Smooth muscle cell (in vitro differentiated cells): Measurements from ENCODE around the gene C5AR1. TPM values are rescaled to one million over a fixed set of nuclear protein-coding genes. Genes with fewer than 3 reads are reported as not detected.

Source experiments
- DNase-seq: peaks from one replicate; lab custom pipeline; 2025; ENCODE audit not compliant: unreplicated experiment; lab: John Stamatoyannopoulos, UW
- H2AFZ ChIP-seq: fragments of 200-600 bp; sonication (generic); 2 replicates; pipeline ENCODE4 v1.6.0; 2016; ENCODE audit warnings: antibody characterized with exemption, low read depth, mild to moderate bottlenecking
- H3F3A ChIP-seq: fragments of 200-600 bp; sonication (generic); 2 replicates; pipeline ENCODE4 v1.6.0; 2017; ENCODE audit warnings: antibody characterized with exemption, low read depth
- H3K27ac ChIP-seq: fragments of 200-600 bp; sonication (generic); 2 replicates; pipeline ENCODE4 v1.5.1; 2016; ENCODE audit warnings: low read depth, mild to moderate bottlenecking
- H3K27me3 ChIP-seq: fragments of 200-600 bp; sonication (generic); 2 replicates; pipeline ENCODE4 v1.6.1; 2016; ENCODE audit warnings: low read depth, mild to moderate bottlenecking
- H3K36me3 ChIP-seq: fragments of 200-600 bp; sonication (generic); 2 replicates; pipeline ENCODE4 v1.5.1; 2016; ENCODE audit warnings: low read depth
- H3K4me1 ChIP-seq: fragments of 200-600 bp; sonication (generic); 2 replicates; pipeline ENCODE4 v1.5.1; 2016; ENCODE audit warnings: low read depth
- H3K4me2 ChIP-seq: fragments of 200-600 bp; sonication (generic); 2 replicates; pipeline ENCODE4 v1.6.0; 2016; ENCODE audit warnings: mild to moderate bottlenecking
- H3K4me3 ChIP-seq: fragments of 200-600 bp; sonication (generic); 2 replicates; pipeline ENCODE4 v1.5.1; 2016; ENCODE audit warnings: mild to moderate bottlenecking
- H3K79me2 ChIP-seq: fragments of 200-600 bp; sonication (generic); 2 replicates; pipeline ENCODE4 v1.6.0; 2016; ENCODE audit warnings: low read depth, mild to moderate bottlenecking
- H3K9ac ChIP-seq: fragments of 200-600 bp; sonication (generic); 2 replicates; pipeline ENCODE4 v1.6.0; 2016; ENCODE audit warnings: low read depth
- H3K9me3 ChIP-seq: fragments of 200-600 bp; sonication (generic); replicated peaks from 2 replicates; pipeline ENCODE4 v1.5.1; 2016; ENCODE audit warnings: low read depth
- H4K20me1 ChIP-seq: fragments of 200-600 bp; sonication (generic); 2 replicates; pipeline ENCODE4 v1.6.0; 2016; ENCODE audit warnings: low read depth
- CTCF ChIP-seq: fragments of 200-600 bp; sonication (generic); IDR thresholded peaks from 2 replicates; pipeline ENCODE4 v1.5.1; 2017; ENCODE audit warnings: borderline replicate concordance, mild to moderate bottlenecking, antibody characterized with exemption; ENCODE audit not compliant: insufficient read depth, poor library complexity, severe bottlenecking
- WGBS: methylation state at CpG from one replicate; pipeline ENCODE4 v1.1.7; 2016; ENCODE audit warnings: low lambda C conversion rate; 5-methylcytosine and 5-hydroxymethylcytosine counted together
- polyA plus RNA-seq: library from polyadenylated mRNA; unstranded; fragments of >200 nt; fragmentation: Nextera tagmentation; extraction: Ambion mirVana; gene quantifications from 2 replicates; pipeline ENCODE4 v1.2.1, GENCODE V29; 2016
- total RNA-seq: library from RNA; depleted of rRNA; stranded (reverse); fragments of >200 nt; gene quantifications from 2 replicates; pipeline ENCODE4 v1.2.3, GENCODE V29; 2014

The C5AR1 gene
- total and polyA plus RNA-seq, 2 experiments from 2014 or later = 0.48 to 1.6 TPM

- DNase-seq = no peak
- TF ChIP-seq CTCF = no peak
- Histone ChIP-seq H2AFZ (no peak overlapping the region), H3K27me3 (no peaks in the 10 kb centered on the region), H3K4me2 (no peak overlapping the region), H3K9me3 (no peaks in the 10 kb centered on the region), H3K79me2 (no peaks in the 10 kb centered on the region), H4K20me1 (peaks cover 31% of the 10 kb centered on the region), H3F3A (peaks cover 23% of the 10 kb centered on the region), H3K4me3 (no peak overlapping the region), H3K27ac (no peak overlapping the region), H3K9ac (no peak overlapping the region), H3K4me1 (peaks cover 15% of the 10 kb centered on the region), H3K36me3 (peaks cover under 1% of the 10 kb centered on the region)
- 93% methylated on average over 10 of the region's 10 CpGs for WGBS
Observed at GRCh38 chr19:47270408-47270807, 39.3 kb upstream of the C5AR1 start.

GRCh38 chr19:47271949-47272348 lies 37.7 kb upstream of the C5AR1 start:
- H3K79me2 ChIP-seq = no peaks in the 10 kb centered on the region

GRCh38 chr19:47272448-47273312 lies 37.0 kb upstream of the C5AR1 start:
- H3K27me3 ChIP-seq = no peaks in the 10 kb centered on the region
- H3K9me3 ChIP-seq = no peaks in the 10 kb centered on the region
- peaks cover 26% of the 10 kb centered on the region for H3F3A ChIP-seq
- H3K4me2 ChIP-seq = peak overlapping the region; percentile 96
- peak overlapping the region; percentile 76 for H3K4me3 ChIP-seq
- peak overlapping the region; percentile 89 for H3K9ac ChIP-seq
- H3K27ac ChIP-seq = peak overlapping the region; percentile 96
- no peaks in the 10 kb centered on the region for H3K79me2 ChIP-seq
- no peaks in the 10 kb centered on the region for H3K36me3 ChIP-seq
- no peak for TF ChIP-seq CTCF
- H3K4me1 ChIP-seq = peaks cover 19% of the 10 kb centered on the region
- no peak for DNase-seq
- H2AFZ ChIP-seq = no peak overlapping the region
- WGBS = 22% methylated on average over 40 of the region's 42 CpGs
- peaks cover 24% of the 10 kb centered on the region for H4K20me1 ChIP-seq

More at GRCh38 chr19:47271949-47272348, 37.7 kb upstream of the C5AR1 start:
- Histone ChIP-seq H3K27me3 (no peaks in the 10 kb centered on the region), H3K4me1 (peaks cover 19% of the 10 kb centered on the region), H3K36me3 (no peaks in the 10 kb centered on the region), H3K27ac (peak overlapping the region; percentile 96), H3F3A (peaks cover 26% of the 10 kb centered on the region), H2AFZ (no peak overlapping the region), H3K9me3 (no peaks in the 10 kb centered on the region), H3K4me2 (no peak overlapping the region), H3K4me3 (no peak overlapping the region), H4K20me1 (peaks cover 31% of the 10 kb centered on the region), H3K9ac (no peak overlapping the region)
- 94% methylated on average over 5 of the region's 6 CpGs for WGBS
- DNase-seq = no peak
- no peak for TF ChIP-seq CTCF
